Measurements from ENCODE around the gene KCNQ5. TPM values are rescaled to one million over a fixed set of nuclear protein-coding genes. Genes with fewer than 3 reads are reported as not detected.

KCNQ5 gene
- total RNA-seq, 1 donor from 2014 or later: 1.5 TPM

GRCh38 chr6:72689107-72689954, 67.5 kb downstream of the KCNQ5 start:
- H3K4me3 Mint-ChIP-seq (ENCODE audit: unreplicated experiment): no peak overlapping the region
- H3K4me1 Mint-ChIP-seq (ENCODE audit: low read depth, unreplicated experiment): peaks cover 12% of the 10 kb centered on the region
- no peaks in the 10 kb centered on the region for H3K36me3 Mint-ChIP-seq (ENCODE audit: unreplicated experiment)
- H3K9me3 Mint-ChIP-seq (ENCODE audit: unreplicated experiment): no peaks in the 10 kb centered on the region
- no peak for TF ChIP-seq CTCF (IDR thresholded peaks at IDR 0.05; ENCODE audit: partially characterized antibody, unreplicated experiment)
- H3K27ac Mint-ChIP-seq (ENCODE audit: unreplicated experiment): no peak overlapping the region
- H3K27me3 Mint-ChIP-seq (ENCODE audit: unreplicated experiment): no peaks in the 10 kb centered on the region
- no peak for DNase-seq

- H3K4me1 Mint-ChIP-seq (ENCODE audit: low read depth, unreplicated experiment): peaks cover 12% of the 10 kb centered on the region
- H3K27me3 Mint-ChIP-seq (ENCODE audit: unreplicated experiment): no peaks in the 10 kb centered on the region
Observed at GRCh38 chr6:72691249-72691648, 69.4 kb downstream of the KCNQ5 start.

GRCh38 chr6:72696055-72696454, 74.2 kb downstream of the KCNQ5 start:
- H3K4me1 Mint-ChIP-seq (ENCODE audit: low read depth, unreplicated experiment): peaks cover 8% of the 10 kb centered on the region
- H3K27ac Mint-ChIP-seq (ENCODE audit: unreplicated experiment): no peak overlapping the region
- H3K4me3 Mint-ChIP-seq (ENCODE audit: unreplicated experiment): no peak overlapping the region
- no peak for TF ChIP-seq CTCF (IDR thresholded peaks at IDR 0.05; ENCODE audit: partially characterized antibody, unreplicated experiment)
- H3K36me3 Mint-ChIP-seq (ENCODE audit: unreplicated experiment): no peaks in the 10 kb centered on the region
- H3K9me3 Mint-ChIP-seq (ENCODE audit: unreplicated experiment): no peaks in the 10 kb centered on the region
- DNase-seq: no peak
- no peaks in the 10 kb centered on the region for H3K27me3 Mint-ChIP-seq (ENCODE audit: unreplicated experiment)

More at GRCh38 chr6:72691249-72691648, 69.4 kb downstream of the KCNQ5 start:
- no peak for TF ChIP-seq CTCF (IDR thresholded peaks at IDR 0.05; ENCODE audit: partially characterized antibody, unreplicated experiment)
- Mint-ChIP-seq H3K36me3 (ENCODE audit: unreplicated experiment) (no peaks in the 10 kb centered on the region), H3K4me3 (ENCODE audit: unreplicated experiment) (no peak overlapping the region), H3K9me3 (ENCODE audit: unreplicated experiment) (no peaks in the 10 kb centered on the region), H3K27ac (ENCODE audit: unreplicated experiment) (no peak overlapping the region)
- no peak for DNase-seq

- H3K27ac Mint-ChIP-seq (ENCODE audit: unreplicated experiment): no peak overlapping the region
- H3K9me3 Mint-ChIP-seq (ENCODE audit: unreplicated experiment): no peaks in the 10 kb centered on the region
- H3K27me3 Mint-ChIP-seq (ENCODE audit: unreplicated experiment): no peaks in the 10 kb centered on the region
- H3K36me3 Mint-ChIP-seq (ENCODE audit: unreplicated experiment): no peaks in the 10 kb centered on the region
- no peak for TF ChIP-seq CTCF (IDR thresholded peaks at IDR 0.05; ENCODE audit: partially characterized antibody, unreplicated experiment)
- H3K4me1 Mint-ChIP-seq (ENCODE audit: low read depth, unreplicated experiment): no peaks in the 10 kb centered on the region
- no peak overlapping the region for H3K4me3 Mint-ChIP-seq (ENCODE audit: unreplicated experiment)
- no peak for DNase-seq
Observed at GRCh38 chr6:72699159-72699558, 77.3 kb downstream of the KCNQ5 start.

- Mint-ChIP-seq H3K27ac (ENCODE audit: unreplicated experiment) (no peak overlapping the region), H3K27me3 (ENCODE audit: unreplicated experiment) (no peaks in the 10 kb centered on the region), H3K9me3 (ENCODE audit: unreplicated experiment) (no peaks in the 10 kb centered on the region), H3K36me3 (ENCODE audit: unreplicated experiment) (no peaks in the 10 kb centered on the region), H3K4me3 (ENCODE audit: unreplicated experiment) (no peak overlapping the region), H3K4me1 (ENCODE audit: low read depth, unreplicated experiment) (no peaks in the 10 kb centered on the region)
- TF ChIP-seq CTCF (IDR thresholded peaks at IDR 0.05; ENCODE audit: partially characterized antibody, unreplicated experiment): no peak
- no peak for DNase-seq
Observed at GRCh38 chr6:72702421-72702820, 80.6 kb downstream of the KCNQ5 start.
